Ishikawa (cell line): ENCODE measurements around the gene CCNB3.

Experiments used
- CEBPB ChIP-seq: IDR thresholded peaks from 2 replicates; pipeline ENCODE4 v1.6.1; 2012
- CREB1 ChIP-seq: IDR thresholded peaks from 2 replicates; pipeline ENCODE4 v1.6.1; 2012; ENCODE audit warnings: low read depth
- EGR1 ChIP-seq: IDR thresholded peaks from 2 replicates; pipeline ENCODE4 v1.6.1; 2012
- EP300 ChIP-seq: IDR thresholded peaks from 2 replicates; pipeline ENCODE4 v1.6.1; 2012; ENCODE audit warnings: borderline replicate concordance
- FOXM1 ChIP-seq: IDR thresholded peaks from 2 replicates; pipeline ENCODE4 v1.6.1; 2012; ENCODE audit warnings: low read depth, borderline replicate concordance
- NFIC ChIP-seq: IDR thresholded peaks from 2 replicates; pipeline ENCODE4 v1.6.1; 2012
- RAD21 ChIP-seq: IDR thresholded peaks from 2 replicates; pipeline ENCODE4 v1.6.1; 2012; ENCODE audit warnings: low read depth
- TAF1 ChIP-seq: IDR thresholded peaks from 2 replicates; pipeline ENCODE4 v1.6.1; 2012; ENCODE audit warnings: low read depth, mild to moderate bottlenecking
- TCF12 ChIP-seq: IDR thresholded peaks from 2 replicates; pipeline ENCODE4 v1.6.1; 2012; ENCODE audit warnings: low read depth
- TEAD4 ChIP-seq: IDR thresholded peaks from 2 replicates; pipeline ENCODE4 v1.6.1; 2012
- USF1 ChIP-seq: IDR thresholded peaks from 2 replicates; pipeline ENCODE4 v1.6.1; 2012
- YY1 ChIP-seq: IDR thresholded peaks from 2 replicates; pipeline ENCODE4 v1.6.1; 2012; ENCODE audit warnings: low read depth
- ZBTB7A ChIP-seq: IDR thresholded peaks from 2 replicates; pipeline ENCODE4 v1.6.1; 2012; ENCODE audit warnings: low read depth
- TF ChIP-seq, protein P1 (sequence below): IDR thresholded peaks from 2 replicates; pipeline ENCODE4 v1.6.1; 2012; ENCODE audit warnings: low read depth, mild to moderate bottlenecking
- TF ChIP-seq, protein P2 (sequence below): IDR thresholded peaks from 2 replicates; pipeline ENCODE4 v1.6.1; 2012

Gene CCNB3

DNA sequence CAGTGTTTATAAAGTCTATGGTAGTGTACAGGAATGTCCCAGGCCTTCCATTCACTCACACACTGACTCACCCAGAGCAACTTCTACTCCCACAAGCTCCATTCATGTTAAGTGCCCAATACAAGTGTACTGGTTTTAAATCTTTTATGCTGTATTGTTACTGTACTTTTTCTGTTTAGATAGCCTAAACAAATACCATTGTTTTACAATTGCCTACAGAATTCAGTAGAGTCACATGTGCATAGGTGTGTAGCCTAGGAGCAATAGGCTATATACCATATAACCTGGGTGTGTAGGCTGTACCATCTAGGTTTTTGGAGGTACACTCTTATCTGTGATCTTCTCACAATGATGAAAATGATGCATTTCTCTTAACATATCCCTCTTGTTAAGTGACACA, 139.4 kb downstream of the CCNB3 start:
- TF ChIP-seq YY1 (no peak), RAD21 (no peak), EP300 (no peak), EGR1 (no peak)

DNA sequence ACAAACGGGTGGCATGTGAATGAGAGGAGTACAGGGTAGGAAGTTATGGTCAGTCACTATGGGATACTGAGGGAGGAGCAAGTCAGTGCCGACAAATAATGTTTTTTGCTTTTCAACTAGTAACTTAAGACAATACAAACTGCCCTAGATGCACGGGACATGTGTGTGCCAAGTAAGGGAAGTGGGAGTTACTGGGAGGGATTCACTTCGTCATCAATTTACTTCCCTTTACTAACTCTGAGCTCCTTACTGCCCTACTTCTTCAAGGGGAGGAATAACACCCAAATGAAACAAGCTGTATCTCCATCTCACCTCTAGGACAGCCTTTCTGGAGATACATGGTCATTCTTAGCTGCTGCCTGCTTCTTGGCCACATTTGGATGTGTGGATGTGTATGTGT, 168.4 kb downstream of the CCNB3 start:
- TF ChIP-seq USF1 (no peak), TAF1 (no peak), ZBTB7A (no peak), EGR1 (no peak), NFIC (no peak), FOXM1 (no peak), EP300 (no peak), RAD21 (no peak), YY1 (no peak), TCF12 (no peak), CEBPB (no peak), TEAD4 (no peak), CREB1 (no peak)
- TF ChIP-seq, protein P1, sequence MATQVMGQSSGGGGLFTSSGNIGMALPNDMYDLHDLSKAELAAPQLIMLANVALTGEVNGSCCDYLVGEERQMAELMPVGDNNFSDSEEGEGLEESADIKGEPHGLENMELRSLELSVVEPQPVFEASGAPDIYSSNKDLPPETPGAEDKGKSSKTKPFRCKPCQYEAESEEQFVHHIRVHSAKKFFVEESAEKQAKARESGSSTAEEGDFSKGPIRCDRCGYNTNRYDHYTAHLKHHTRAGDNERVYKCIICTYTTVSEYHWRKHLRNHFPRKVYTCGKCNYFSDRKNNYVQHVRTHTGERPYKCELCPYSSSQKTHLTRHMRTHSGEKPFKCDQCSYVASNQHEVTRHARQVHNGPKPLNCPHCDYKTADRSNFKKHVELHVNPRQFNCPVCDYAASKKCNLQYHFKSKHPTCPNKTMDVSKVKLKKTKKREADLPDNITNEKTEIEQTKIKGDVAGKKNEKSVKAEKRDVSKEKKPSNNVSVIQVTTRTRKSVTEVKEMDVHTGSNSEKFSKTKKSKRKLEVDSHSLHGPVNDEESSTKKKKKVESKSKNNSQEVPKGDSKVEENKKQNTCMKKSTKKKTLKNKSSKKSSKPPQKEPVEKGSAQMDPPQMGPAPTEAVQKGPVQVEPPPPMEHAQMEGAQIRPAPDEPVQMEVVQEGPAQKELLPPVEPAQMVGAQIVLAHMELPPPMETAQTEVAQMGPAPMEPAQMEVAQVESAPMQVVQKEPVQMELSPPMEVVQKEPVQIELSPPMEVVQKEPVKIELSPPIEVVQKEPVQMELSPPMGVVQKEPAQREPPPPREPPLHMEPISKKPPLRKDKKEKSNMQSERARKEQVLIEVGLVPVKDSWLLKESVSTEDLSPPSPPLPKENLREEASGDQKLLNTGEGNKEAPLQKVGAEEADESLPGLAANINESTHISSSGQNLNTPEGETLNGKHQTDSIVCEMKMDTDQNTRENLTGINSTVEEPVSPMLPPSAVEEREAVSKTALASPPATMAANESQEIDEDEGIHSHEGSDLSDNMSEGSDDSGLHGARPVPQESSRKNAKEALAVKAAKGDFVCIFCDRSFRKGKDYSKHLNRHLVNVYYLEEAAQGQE = no peak
- TF ChIP-seq, protein P2, sequence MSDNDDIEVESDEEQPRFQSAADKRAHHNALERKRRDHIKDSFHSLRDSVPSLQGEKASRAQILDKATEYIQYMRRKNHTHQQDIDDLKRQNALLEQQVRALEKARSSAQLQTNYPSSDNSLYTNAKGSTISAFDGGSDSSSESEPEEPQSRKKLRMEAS = no peak

- TF ChIP-seq TAF1 = no peak
- TF ChIP-seq, protein P1 = no peak
- no peak for TF ChIP-seq CREB1
- TF ChIP-seq FOXM1 = no peak
- TF ChIP-seq ZBTB7A = no peak
- TF ChIP-seq, protein P2 = no peak
- TF ChIP-seq NFIC = no peak
- no peak for TF ChIP-seq USF1
- TF ChIP-seq EGR1 = no peak
- TF ChIP-seq YY1 = no peak
- no peak for TF ChIP-seq TCF12
- no peak for TF ChIP-seq RAD21
- TF ChIP-seq TEAD4 = no peak
- no peak for TF ChIP-seq CEBPB
- TF ChIP-seq EP300 = no peak
These were observed 171.1 kb downstream of the CCNB3 start for GRCh38 chrX:50375481-50376267.

DNA sequence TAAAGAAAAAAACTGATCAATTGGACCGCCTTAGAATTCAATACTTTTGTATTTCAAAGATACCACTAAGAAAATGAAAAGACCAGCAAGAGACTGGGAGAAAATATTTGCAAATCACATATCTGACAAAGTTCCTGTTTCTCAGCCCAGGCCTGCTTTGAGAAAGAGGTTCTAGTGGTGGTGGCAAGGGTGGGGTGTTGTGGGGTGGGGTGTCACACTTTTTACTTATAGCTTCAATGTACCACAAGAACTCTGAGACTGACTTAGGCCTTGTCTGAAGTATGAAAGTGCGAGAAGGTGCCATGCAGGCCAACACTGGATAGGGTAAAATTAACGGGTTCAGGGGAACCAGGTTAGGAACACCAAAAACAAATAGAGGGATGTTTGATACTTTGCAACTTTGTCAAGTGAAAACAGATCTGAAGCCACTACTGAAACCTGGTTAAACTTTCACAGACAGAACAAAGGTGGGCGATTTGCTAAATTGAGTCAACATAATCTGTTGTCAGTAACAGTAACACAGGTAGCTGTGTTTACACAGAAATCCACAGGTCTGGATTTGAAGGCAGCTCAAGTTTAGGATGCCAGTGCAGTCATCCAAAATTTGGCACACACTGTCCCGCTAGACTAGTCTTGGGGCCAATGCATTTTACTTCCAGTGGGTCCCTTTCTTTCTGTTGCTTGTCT, 177.3 kb downstream of the CCNB3 start:
- TF ChIP-seq, protein P1 = no peak
- TF ChIP-seq TCF12 (no peak), TEAD4 (no peak), CREB1 (no peak), EP300 (no peak), EGR1 (no peak), ZBTB7A (no peak), USF1 (no peak), FOXM1 (no peak), TAF1 (no peak), YY1 (no peak)
